ENCODE measurements around the gene MBD3. TPM values are rescaled to one million over a fixed set of nuclear protein-coding genes. Genes with fewer than 3 reads are reported as not detected.
A peak's percentile ranks its signal among the peaks of the same experiment; 100 is the strongest.

Gene MBD3
- total and polyA plus RNA-seq, 8 donors: 39.8 to 154 (median 57.4) TPM

DNA sequence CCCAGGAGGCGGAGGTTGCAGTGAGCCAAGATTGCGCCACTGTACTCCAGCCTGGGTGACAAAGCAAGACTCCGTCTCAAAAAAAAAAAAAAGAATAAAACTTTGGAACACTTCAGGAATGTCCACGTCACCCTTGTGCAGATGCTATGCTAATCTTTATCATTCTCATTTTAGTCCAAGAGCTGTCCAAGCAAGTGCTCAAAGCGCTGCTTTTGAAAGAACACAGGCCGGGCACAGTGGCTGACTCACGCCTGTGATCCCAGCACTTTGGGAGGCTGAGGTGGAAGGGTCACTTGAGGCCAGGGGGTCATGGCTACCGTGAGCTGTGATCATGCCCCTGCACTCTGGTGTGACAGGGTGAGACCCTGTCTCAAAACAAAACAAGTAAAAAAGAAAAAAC lies 23.7 kb upstream of the MBD3 start:
- 77 to 91% (median 84%) methylated on average over 8 of the region's 8 CpGs for WGBS, 5 donors

DNA sequence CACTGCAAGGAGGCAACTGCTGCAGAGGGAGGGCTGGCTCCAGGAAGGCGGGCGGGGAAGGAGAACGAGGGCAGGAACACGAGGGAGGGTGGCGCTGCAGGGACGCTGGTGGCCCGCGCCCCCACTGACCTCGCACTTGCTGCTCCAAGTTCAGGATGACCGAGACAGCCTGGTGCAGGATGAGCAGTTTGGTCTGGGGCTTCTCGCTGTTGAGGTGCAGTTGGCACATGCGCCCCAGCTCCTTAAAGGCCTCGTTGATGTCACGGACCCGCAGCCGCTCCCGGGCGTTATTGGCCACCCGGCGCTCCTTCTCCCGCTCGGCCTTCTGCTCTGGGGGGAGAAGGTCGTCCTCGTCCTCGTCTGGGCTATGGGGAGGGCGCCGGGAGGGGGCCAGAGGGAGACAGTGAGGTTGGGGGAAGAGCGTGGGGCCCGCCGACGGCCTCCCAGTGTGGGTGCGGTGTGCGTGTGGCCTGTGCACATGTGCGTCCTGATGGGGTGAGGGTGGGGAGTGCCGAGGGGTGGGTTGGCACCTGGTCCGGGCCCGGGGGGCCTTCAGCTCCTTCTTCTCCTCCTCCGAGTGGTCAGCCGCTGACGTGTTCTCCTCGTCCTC lies 22.6 kb upstream of the MBD3 start:
- DNase-seq: no peak
- intact Hi-C loops (cut with DNase I; ENCODE audit: low total_unique reads): no loop called here
- peaks cover 52 to 99% (median 91%) of the 10 kb centered on the region in 4 donors for H3K36me3 ChIP-seq
- H3K4me1 ChIP-seq: peaks cover 0 to 5% (median 0%) of the 10 kb centered on the region in 4 donors
- 89 to 94% (median 92%) methylated on average over 26 to 41 of the region's 41 CpGs for WGBS, 5 donors
- H3K27ac ChIP-seq: no peak overlapping the region
- no peak overlapping the region for H3K4me3 ChIP-seq
- no peaks in the 10 kb centered on the region for H3K9me3 ChIP-seq
- no peaks in the 10 kb centered on the region for H3K27me3 ChIP-seq
- TF ChIP-seq EP300 (IDR thresholded peaks at IDR 0.05): no peak

More for the DNA sequence above, 23.7 kb upstream of the MBD3 start:
- Histone ChIP-seq H3K9me3 (no peaks in the 10 kb centered on the region), H3K4me1 (peaks cover 0 to 5% (median 0%) of the 10 kb centered on the region in 4 donors), H3K4me3 (no peak overlapping the region), H3K27ac (peak overlapping the region in 1 of 5 donors; percentile 13), H3K27me3 (no peaks in the 10 kb centered on the region), H3K36me3 (peaks cover 58 to 99% (median 92%) of the 10 kb centered on the region in 4 donors)
- no peak for DNase-seq
- intact Hi-C loops (cut with DNase I; ENCODE audit: low total_unique reads): no loop called here
- no peak for TF ChIP-seq EP300 (IDR thresholded peaks at IDR 0.05)
- TF ChIP-seq, protein P1, sequence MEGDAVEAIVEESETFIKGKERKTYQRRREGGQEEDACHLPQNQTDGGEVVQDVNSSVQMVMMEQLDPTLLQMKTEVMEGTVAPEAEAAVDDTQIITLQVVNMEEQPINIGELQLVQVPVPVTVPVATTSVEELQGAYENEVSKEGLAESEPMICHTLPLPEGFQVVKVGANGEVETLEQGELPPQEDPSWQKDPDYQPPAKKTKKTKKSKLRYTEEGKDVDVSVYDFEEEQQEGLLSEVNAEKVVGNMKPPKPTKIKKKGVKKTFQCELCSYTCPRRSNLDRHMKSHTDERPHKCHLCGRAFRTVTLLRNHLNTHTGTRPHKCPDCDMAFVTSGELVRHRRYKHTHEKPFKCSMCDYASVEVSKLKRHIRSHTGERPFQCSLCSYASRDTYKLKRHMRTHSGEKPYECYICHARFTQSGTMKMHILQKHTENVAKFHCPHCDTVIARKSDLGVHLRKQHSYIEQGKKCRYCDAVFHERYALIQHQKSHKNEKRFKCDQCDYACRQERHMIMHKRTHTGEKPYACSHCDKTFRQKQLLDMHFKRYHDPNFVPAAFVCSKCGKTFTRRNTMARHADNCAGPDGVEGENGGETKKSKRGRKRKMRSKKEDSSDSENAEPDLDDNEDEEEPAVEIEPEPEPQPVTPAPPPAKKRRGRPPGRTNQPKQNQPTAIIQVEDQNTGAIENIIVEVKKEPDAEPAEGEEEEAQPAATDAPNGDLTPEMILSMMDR (IDR thresholded peaks at IDR 0.05): no peak
- peak in 1 of 3 donors; percentile 33 for TF ChIP-seq POLR2AphosphoS5 (IDR thresholded peaks at IDR 0.05)

DNA sequence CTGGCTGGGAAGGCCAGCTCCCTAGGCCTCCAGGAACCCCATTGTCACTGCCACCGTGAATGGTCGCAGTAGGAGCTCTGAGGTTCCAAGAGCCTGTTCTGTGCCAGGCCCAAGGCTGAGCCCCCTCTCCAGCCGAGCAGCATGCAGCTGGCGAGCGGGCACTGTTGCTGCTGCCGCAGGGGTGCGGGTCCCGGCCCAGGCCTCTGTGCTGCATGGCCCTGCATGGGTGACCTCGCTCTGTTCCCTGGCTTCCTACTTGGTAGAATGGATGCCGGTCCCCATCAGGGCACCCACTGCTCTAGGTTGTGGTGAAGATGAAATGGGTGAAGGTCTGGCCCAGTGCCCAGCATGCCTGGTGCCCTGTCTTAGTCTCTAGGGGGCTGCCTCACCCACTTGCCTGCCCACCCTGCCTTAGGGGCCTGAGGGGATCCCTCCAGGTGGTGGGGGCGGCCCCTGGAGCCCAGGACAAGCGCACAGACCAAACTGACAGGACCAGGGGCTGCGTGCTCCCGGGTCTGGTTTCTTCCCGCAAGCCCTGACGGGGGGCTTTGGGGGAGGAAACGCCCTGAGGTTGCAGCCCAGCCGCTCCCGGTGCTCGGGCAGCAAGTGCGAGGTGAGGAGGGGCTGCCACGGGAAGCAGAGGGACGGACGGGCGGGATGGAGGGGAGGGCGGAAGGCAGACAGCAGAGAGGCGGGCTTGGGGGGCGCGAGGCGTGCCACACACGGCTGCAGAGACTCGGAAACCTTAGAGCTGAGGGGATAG lies 21.3 kb upstream of the MBD3 start:
- no peaks in the 10 kb centered on the region for H3K27me3 ChIP-seq
- no peak for DNase-seq
- no peak overlapping the region for H3K27ac ChIP-seq
- WGBS, 5 donors: 93 to 95% (median 93%) methylated on average over 25 to 32 of the region's 32 CpGs
- peaks cover 48 to 91% (median 86%) of the 10 kb centered on the region in 4 donors for H3K36me3 ChIP-seq
- no peak overlapping the region for H3K4me3 ChIP-seq
- intact Hi-C loops (cut with DNase I; ENCODE audit: low total_unique reads): loop anchor here (5.0 kb wide), 1 partner anchor 33 kb away; no protein-coding TSS in a partner anchor
- TF ChIP-seq EP300 (IDR thresholded peaks at IDR 0.05) (no peak), POLR2A (IDR thresholded peaks at IDR 0.05) (no peak), POLR2AphosphoS5 (IDR thresholded peaks at IDR 0.05) (no peak)
- TF ChIP-seq, protein P1 (IDR thresholded peaks at IDR 0.05): no peak
- no peaks in the 10 kb centered on the region for H3K9me3 ChIP-seq
- peaks cover 0 to 5% (median under 1%) of the 10 kb centered on the region in 4 donors for H3K4me1 ChIP-seq

DNA sequence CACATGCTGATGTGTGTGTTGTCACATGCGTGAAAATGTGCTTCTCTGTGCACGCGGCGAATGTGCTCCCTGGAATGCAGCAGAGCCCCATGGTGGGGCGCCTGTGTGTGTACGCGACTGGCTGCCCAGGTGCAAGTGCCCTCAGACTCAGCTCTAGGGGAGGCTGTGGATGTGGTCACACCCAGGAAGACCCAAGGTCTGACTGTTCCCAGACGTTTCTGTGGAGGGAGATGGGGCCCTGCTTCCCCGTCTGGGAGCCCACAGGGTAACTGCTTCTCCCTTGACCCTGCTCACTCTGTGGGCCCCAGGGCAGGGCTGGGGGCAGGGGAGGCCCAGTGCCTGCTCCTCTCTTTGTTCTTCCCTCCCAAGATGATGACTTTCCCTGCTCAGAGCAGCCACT lies 20.5 kb upstream of the MBD3 start:
- TF ChIP-seq POLR2AphosphoS5 (IDR thresholded peaks at IDR 0.05) (no peak), EP300 (IDR thresholded peaks at IDR 0.05) (no peak), POLR2A (IDR thresholded peaks at IDR 0.05) (no peak)
- TF ChIP-seq, protein P1 (IDR thresholded peaks at IDR 0.05): no peak
- H3K36me3 ChIP-seq: peaks cover 44 to 83% (median 78%) of the 10 kb centered on the region in 4 donors
- intact Hi-C loops (cut with DNase I; ENCODE audit: low total_unique reads): loop anchor here (5.0 kb wide), 1 partner anchor 34 kb away; no protein-coding TSS in a partner anchor
- no peaks in the 10 kb centered on the region for H3K9me3 ChIP-seq
- H3K4me1 ChIP-seq: peaks cover 0 to 8% (median 3%) of the 10 kb centered on the region in 4 donors
- H3K4me3 ChIP-seq: no peak overlapping the region
- H3K27me3 ChIP-seq: no peaks in the 10 kb centered on the region
- 77 to 88% (median 84%) methylated on average over 9 of the region's 9 CpGs for WGBS, 5 donors
- H3K27ac ChIP-seq: no peak overlapping the region
- no peak for DNase-seq
